ENCODE results near the gene SLC9A7.

GRCh38 chrX:46572340-46572936 is 186.5 kb downstream of the SLC9A7 start:
- TF ChIP-seq CTCF (IDR thresholded peaks at IDR 0.05; ENCODE audit: extremely low read depth in 1 of 2, insufficient read depth in 1 of 2, low read depth in 1 of 2, low read length in 2 of 2) (no peak), MAX (IDR thresholded peaks at IDR 0.05; ENCODE audit: insufficient read depth, insufficient read length) (no peak), JUN (IDR thresholded peaks at IDR 0.05; ENCODE audit: borderline replicate concordance, insufficient read depth, insufficient read length, low read depth) (no peak), MYC (IDR thresholded peaks at IDR 0.05; ENCODE audit: low read depth, low read length) (no peak)
